Loucy (cell line): ENCODE data around the gene SVEP1.

Experiments
- H2AFZ ChIP-seq: fragments of 200-600 bp; sonication (generic); 2 replicates; pipeline ENCODE4 v1.6.0; 2016; ENCODE audit warnings: antibody characterized with exemption, mild to moderate bottlenecking, low read length, moderate library complexity
- H3F3A ChIP-seq: fragments of 200-600 bp; 2 replicates; pipeline ENCODE4 v1.6.0; 2016; ENCODE audit warnings: antibody characterized with exemption, low read depth, mild to moderate bottlenecking
- H3K27me3 ChIP-seq: fragments of 200-600 bp; sonication (generic); 2 replicates; pipeline ENCODE4 v1.6.1; 2014; ENCODE audit warnings: low read length, mild to moderate bottlenecking; ENCODE audit not compliant: insufficient read depth, poor library complexity, severe bottlenecking
- H3K36me3 ChIP-seq: fragments of 200-600 bp; sonication (generic); 2 replicates; pipeline ENCODE4 v1.6.1; 2016; ENCODE audit warnings: low read length; ENCODE audit not compliant: insufficient read depth
- H3K4me1 ChIP-seq: fragments of 200-600 bp; sonication (generic); 2 replicates; pipeline ENCODE4 v1.5.1; 2014; ENCODE audit warnings: low read length, mild to moderate bottlenecking; ENCODE audit not compliant: insufficient read depth, poor library complexity, severe bottlenecking
- H3K4me2 ChIP-seq: fragments of 200-600 bp; sonication (generic); 2 replicates; pipeline ENCODE4 v1.6.0; 2014; ENCODE audit warnings: antibody characterized with exemption, low read length, low read depth, mild to moderate bottlenecking; ENCODE audit not compliant: poor library complexity, severe bottlenecking
- H3K4me3 ChIP-seq: fragments of 200-600 bp; sonication (generic); 2 replicates; pipeline ENCODE4 v1.5.1; 2014; ENCODE audit warnings: low read length, mild to moderate bottlenecking, mixed read lengths; ENCODE audit not compliant: poor library complexity, severe bottlenecking
- H3K79me2 ChIP-seq: fragments of 200-600 bp; sonication (generic); 2 replicates; pipeline ENCODE4 v1.6.1; 2014; ENCODE audit warnings: low read length; ENCODE audit not compliant: insufficient read depth
- H3K9ac ChIP-seq: fragments of 200-600 bp; sonication (generic); 2 replicates; pipeline ENCODE4 v1.6.0; 2014; ENCODE audit warnings: mild to moderate bottlenecking, low read depth, low read length, moderate library complexity; ENCODE audit not compliant: poor library complexity, severe bottlenecking
- H3K9me2 ChIP-seq: fragments of 200-600 bp; sonication (generic); replicated peaks from 2 replicates; pipeline ENCODE4 v1.6.1; 2016; ENCODE audit warnings: low read depth, low read length, mixed read lengths
- H3K9me3 ChIP-seq: fragments of 200-600 bp; sonication (generic); 2 replicates; pipeline ENCODE4 v1.6.1; 2014; ENCODE audit warnings: mild to moderate bottlenecking, antibody characterized with exemption, low read length, low read depth; ENCODE audit not compliant: insufficient read depth
- H4K20me1 ChIP-seq: fragments of 200-600 bp; sonication (generic); 2 replicates; pipeline ENCODE4 v1.6.0; 2014; ENCODE audit warnings: antibody characterized with exemption, low read length, mild to moderate bottlenecking; ENCODE audit not compliant: insufficient read depth, poor library complexity, severe bottlenecking
- EZH2phosphoT487 ChIP-seq: fragments of 200-600 bp; IDR thresholded peaks from 2 replicates; pipeline ENCODE4 v1.6.1; 2018; ENCODE audit warnings: antibody characterized with exemption, mild to moderate bottlenecking, moderate library complexity, borderline replicate concordance
- TF ChIP-seq, protein P1 (sequence below): fragments of 200-600 bp; sonication (generic); conservative IDR thresholded peaks from 2 replicates; pipeline ENCODE4 v1.5.1; 2014; ENCODE audit warnings: mild to moderate bottlenecking, antibody characterized with exemption, low read length

Gene SVEP1

DNA sequence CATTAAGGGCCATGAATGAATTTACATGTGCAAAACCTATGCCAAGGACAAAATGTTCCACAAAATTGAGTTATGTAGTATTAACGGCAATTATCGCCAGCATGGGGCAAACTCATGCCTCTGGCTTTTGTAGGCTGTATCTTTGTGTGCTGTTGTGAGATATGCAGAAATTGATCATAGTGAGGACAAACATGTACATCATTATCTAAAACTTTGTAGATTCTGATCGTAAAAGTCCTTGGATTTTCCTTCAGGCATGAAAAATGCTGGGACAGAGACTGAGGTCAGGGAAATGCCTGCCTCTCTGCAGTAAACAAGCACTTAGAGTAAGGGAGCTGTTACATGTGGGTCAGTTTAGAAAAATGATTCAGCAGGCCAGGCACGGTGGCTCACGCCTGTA, 236.0 kb downstream of the SVEP1 start:
- H2AFZ ChIP-seq, result no peak overlapping the region
- H3K9ac ChIP-seq, result no peak overlapping the region
- no peaks in the 10 kb centered on the region for H3K9me2 ChIP-seq
- H3K4me2 ChIP-seq, result no peak overlapping the region
- H3K9me3 ChIP-seq, result no peaks in the 10 kb centered on the region
- no peak for TF ChIP-seq EZH2phosphoT487
- TF ChIP-seq, protein P1, sequence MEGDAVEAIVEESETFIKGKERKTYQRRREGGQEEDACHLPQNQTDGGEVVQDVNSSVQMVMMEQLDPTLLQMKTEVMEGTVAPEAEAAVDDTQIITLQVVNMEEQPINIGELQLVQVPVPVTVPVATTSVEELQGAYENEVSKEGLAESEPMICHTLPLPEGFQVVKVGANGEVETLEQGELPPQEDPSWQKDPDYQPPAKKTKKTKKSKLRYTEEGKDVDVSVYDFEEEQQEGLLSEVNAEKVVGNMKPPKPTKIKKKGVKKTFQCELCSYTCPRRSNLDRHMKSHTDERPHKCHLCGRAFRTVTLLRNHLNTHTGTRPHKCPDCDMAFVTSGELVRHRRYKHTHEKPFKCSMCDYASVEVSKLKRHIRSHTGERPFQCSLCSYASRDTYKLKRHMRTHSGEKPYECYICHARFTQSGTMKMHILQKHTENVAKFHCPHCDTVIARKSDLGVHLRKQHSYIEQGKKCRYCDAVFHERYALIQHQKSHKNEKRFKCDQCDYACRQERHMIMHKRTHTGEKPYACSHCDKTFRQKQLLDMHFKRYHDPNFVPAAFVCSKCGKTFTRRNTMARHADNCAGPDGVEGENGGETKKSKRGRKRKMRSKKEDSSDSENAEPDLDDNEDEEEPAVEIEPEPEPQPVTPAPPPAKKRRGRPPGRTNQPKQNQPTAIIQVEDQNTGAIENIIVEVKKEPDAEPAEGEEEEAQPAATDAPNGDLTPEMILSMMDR, result no peak
- no peaks in the 10 kb centered on the region for H3K36me3 ChIP-seq
- no peaks in the 10 kb centered on the region for H3K4me1 ChIP-seq
- no peaks in the 10 kb centered on the region for H3F3A ChIP-seq
- no peaks in the 10 kb centered on the region for H4K20me1 ChIP-seq
- no peak overlapping the region for H3K4me3 ChIP-seq
- no peaks in the 10 kb centered on the region for H3K79me2 ChIP-seq
- no peaks in the 10 kb centered on the region for H3K27me3 ChIP-seq

DNA sequence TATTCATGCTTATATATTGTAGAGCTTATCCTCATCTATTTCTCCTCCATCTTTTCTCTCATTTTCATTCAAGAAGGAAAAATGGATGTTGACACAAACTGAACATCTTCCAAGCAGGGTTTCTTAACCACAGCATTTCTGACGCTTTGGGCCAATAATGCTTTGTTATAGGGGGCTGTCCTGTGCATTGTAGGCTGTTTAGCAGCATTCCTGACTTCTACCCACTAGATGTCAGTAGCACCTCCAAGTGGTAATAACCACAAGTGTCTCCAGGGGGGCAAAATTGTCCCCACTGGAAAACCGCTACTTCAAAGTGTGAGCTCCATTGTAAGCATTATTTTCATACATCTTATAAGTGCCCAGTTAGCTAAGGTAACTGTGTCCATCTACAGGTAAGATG, 239.2 kb downstream of the SVEP1 start:
- H3K9me3 ChIP-seq, result no peaks in the 10 kb centered on the region

DNA sequence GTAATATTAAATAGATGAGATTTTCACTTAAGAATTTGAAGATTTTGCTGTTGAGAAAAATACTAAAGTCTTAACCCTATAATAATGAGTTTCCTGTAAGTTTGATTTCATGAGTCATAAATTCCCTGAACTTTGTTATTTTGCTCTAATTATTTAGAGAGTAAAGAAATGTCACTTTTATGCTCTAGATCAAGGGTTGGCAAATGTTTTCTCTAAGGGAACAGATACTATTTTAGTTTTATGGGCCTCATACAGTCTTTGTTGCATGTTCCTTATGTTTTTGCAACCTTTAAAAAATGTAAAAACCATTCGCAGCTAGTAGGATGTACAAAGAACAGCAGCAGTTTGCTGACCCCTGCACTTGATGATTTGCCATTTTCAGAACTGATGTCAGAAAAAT, 241.4 kb downstream of the SVEP1 start:
- Histone ChIP-seq H3K9ac (no peak overlapping the region), H3K9me2 (no peaks in the 10 kb centered on the region), H3K9me3 (no peaks in the 10 kb centered on the region), H3K4me2 (no peak overlapping the region), H3K79me2 (no peaks in the 10 kb centered on the region), H3K27me3 (no peaks in the 10 kb centered on the region), H3K4me1 (no peaks in the 10 kb centered on the region), H2AFZ (no peak overlapping the region), H4K20me1 (no peaks in the 10 kb centered on the region), H3K4me3 (no peak overlapping the region), H3F3A (no peaks in the 10 kb centered on the region), H3K36me3 (no peaks in the 10 kb centered on the region)
- TF ChIP-seq, protein P1, result no peak
- TF ChIP-seq EZH2phosphoT487, result no peak

More for the DNA sequence above, 239.2 kb downstream of the SVEP1 start:
- Histone ChIP-seq H3F3A (no peaks in the 10 kb centered on the region), H3K36me3 (no peaks in the 10 kb centered on the region), H3K79me2 (no peaks in the 10 kb centered on the region), H3K9me2 (no peaks in the 10 kb centered on the region), H3K4me2 (no peak overlapping the region), H3K9ac (no peak overlapping the region), H2AFZ (no peak overlapping the region), H3K27me3 (no peaks in the 10 kb centered on the region), H3K4me1 (no peaks in the 10 kb centered on the region), H3K4me3 (no peak overlapping the region), H4K20me1 (no peaks in the 10 kb centered on the region)
- TF ChIP-seq, protein P1, result peak; percentile 54
- no peak for TF ChIP-seq EZH2phosphoT487
